ENCODE measurements around the gene ANKS1A.

GRCh38 chr6:35068644-35069043, 179.6 kb downstream of the ANKS1A start:
- TF ChIP-seq POLR2A (IDR thresholded peaks at IDR 0.05) (no peak), CTCF (IDR thresholded peaks at IDR 0.05 in 4 of 5, conservative IDR thresholded peaks at IDR 0.05 in 1 of 5) (no peak)
